Osteoblast (primary cell): ENCODE results near the gene ZBTB2. TPM values are rescaled to one million over a fixed set of nuclear protein-coding genes. Genes with fewer than 3 reads are reported as not detected.

ENCODE experiments used
- DNase-seq: peaks from one replicate; pipeline ENCODE4 v3.0.0; 2011; ENCODE audit warnings: low spot score, mixed read lengths; ENCODE audit not compliant: insufficient read length; ENCODE audit errors: missing footprints
- H2AFZ ChIP-seq: 2 replicates; pipeline ENCODE4 v1.6.0; 2011; ENCODE audit warnings: mild to moderate bottlenecking, low read length
- H3K27ac ChIP-seq: 2 replicates; pipeline ENCODE4 v1.5.1; 2011; ENCODE audit warnings: mild to moderate bottlenecking, low read depth, low read length, moderate library complexity
- H3K27me3 ChIP-seq: 2 replicates; pipeline ENCODE4 v1.6.0; 2012; ENCODE audit warnings: mild to moderate bottlenecking, control low read depth, inconsistent platforms, low read length, moderate library complexity; ENCODE audit not compliant: insufficient read depth
- H3K36me3 ChIP-seq: 2 replicates; pipeline ENCODE4 v1.5.1; 2011; ENCODE audit warnings: mild to moderate bottlenecking, low read length, control low read depth, moderate library complexity; ENCODE audit not compliant: insufficient read depth
- H3K4me1 ChIP-seq: 2 replicates; pipeline ENCODE4 v1.5.1; 2011; ENCODE audit warnings: mild to moderate bottlenecking, low read length, control low read depth, moderate library complexity; ENCODE audit not compliant: insufficient read depth
- H3K4me2 ChIP-seq: 2 replicates; pipeline ENCODE4 v1.6.0; 2011; ENCODE audit warnings: mild to moderate bottlenecking, low read length; ENCODE audit not compliant: insufficient read depth
- H3K4me3 ChIP-seq: fragments of 200-600 bp; sonication (generic); 3 replicates; pipeline ENCODE4 v1.5.1; 2012; ENCODE audit warnings: mild to moderate bottlenecking, low read length, inconsistent platforms; ENCODE audit not compliant: insufficient read depth
- H3K79me2 ChIP-seq: 2 replicates; pipeline ENCODE4 v1.6.0; 2012; ENCODE audit warnings: mild to moderate bottlenecking, low read length, control low read depth, inconsistent platforms; ENCODE audit not compliant: insufficient read depth
- H3K9me3 ChIP-seq: 2 replicates; pipeline ENCODE4 v1.5.1; 2011; ENCODE audit warnings: low read depth, low read length, control low read depth
- H4K20me1 ChIP-seq: 2 replicates; pipeline ENCODE4 v1.6.0; 2012; ENCODE audit warnings: mild to moderate bottlenecking, low read length, control low read depth; ENCODE audit not compliant: insufficient read depth
- CTCF ChIP-seq: IDR thresholded peaks from 2 replicates; pipeline ENCODE4 v1.5.1; 2011; ENCODE audit warnings: mild to moderate bottlenecking, low read depth, low read length, moderate library complexity; ENCODE audit errors: extremely low read depth
- total RNA-seq: library from RNA; depleted of rRNA; stranded (reverse); fragments of >200 nt; gene quantifications from 2 replicates; pipeline ENCODE4 v1.2.3, GENCODE V29; 2012

ZBTB2 gene
- total RNA-seq, 1 donor: 8.7 TPM

- no peak overlapping the region for H2AFZ ChIP-seq
- peaks cover 82% of the 10 kb centered on the region for H3K79me2 ChIP-seq
- peaks cover 20% of the 10 kb centered on the region for H3K4me1 ChIP-seq
- H3K4me2 ChIP-seq: no peak overlapping the region
- H4K20me1 ChIP-seq: no peaks in the 10 kb centered on the region
- no peak for TF ChIP-seq CTCF
- no peak overlapping the region for H3K27ac ChIP-seq
- H3K9me3 ChIP-seq: no peaks in the 10 kb centered on the region
- peaks cover 5% of the 10 kb centered on the region for H3K36me3 ChIP-seq
- H3K27me3 ChIP-seq: no peaks in the 10 kb centered on the region
- DNase-seq: no peak
- no peak overlapping the region for H3K4me3 ChIP-seq
These were observed 9.6 kb downstream of the ZBTB2 start for GRCh38 chr6:151381722-151382121.

GRCh38 chr6:151380848-151381205 is 10.5 kb downstream of the ZBTB2 start:
- DNase-seq: no peak
- no peak for TF ChIP-seq CTCF
- H3K4me2 ChIP-seq: peak overlapping the region; percentile 81
- peak overlapping the region; percentile 73 for H3K27ac ChIP-seq
- H4K20me1 ChIP-seq: no peaks in the 10 kb centered on the region
- peak overlapping the region; percentile 61 for H3K4me3 ChIP-seq
- no peaks in the 10 kb centered on the region for H3K9me3 ChIP-seq
- peaks cover 20% of the 10 kb centered on the region for H3K4me1 ChIP-seq
- H3K79me2 ChIP-seq: peaks cover 83% of the 10 kb centered on the region
- peak overlapping the region; percentile 90 for H2AFZ ChIP-seq
- peaks cover 5% of the 10 kb centered on the region for H3K36me3 ChIP-seq
- H3K27me3 ChIP-seq: no peaks in the 10 kb centered on the region

- peak overlapping the region; percentile 81 for H3K4me2 ChIP-seq
- H3K27ac ChIP-seq: peak overlapping the region; percentile 73
- peaks cover 86% of the 10 kb centered on the region for H3K79me2 ChIP-seq
- no peaks in the 10 kb centered on the region for H3K9me3 ChIP-seq
- peaks cover 5% of the 10 kb centered on the region for H3K36me3 ChIP-seq
- peak; percentile 60 for DNase-seq
- no peaks in the 10 kb centered on the region for H3K27me3 ChIP-seq
- H3K4me3 ChIP-seq: peak overlapping the region; percentile 61
- TF ChIP-seq CTCF: no peak
- peaks cover 20% of the 10 kb centered on the region for H3K4me1 ChIP-seq
- peak overlapping the region; percentile 90 for H2AFZ ChIP-seq
- H4K20me1 ChIP-seq: no peaks in the 10 kb centered on the region
These were observed 11.2 kb downstream of the ZBTB2 start for GRCh38 chr6:151379933-151380847.

GRCh38 chr6:151377095-151377494 is 14.3 kb downstream of the ZBTB2 start:
- TF ChIP-seq CTCF: no peak
- no peaks in the 10 kb centered on the region for H3K27me3 ChIP-seq
- H3K79me2 ChIP-seq: peaks cover 84% of the 10 kb centered on the region
- no peak overlapping the region for H3K4me3 ChIP-seq
- H3K9me3 ChIP-seq: no peaks in the 10 kb centered on the region
- no peak for DNase-seq
- no peak overlapping the region for H2AFZ ChIP-seq
- no peaks in the 10 kb centered on the region for H4K20me1 ChIP-seq
- H3K36me3 ChIP-seq: peaks cover under 1% of the 10 kb centered on the region
- H3K27ac ChIP-seq: no peak overlapping the region
- H3K4me1 ChIP-seq: peaks cover 26% of the 10 kb centered on the region
- no peak overlapping the region for H3K4me2 ChIP-seq
